Omental fat pad (tissue), 4 donors: Measurements from ENCODE around the gene PCBP3. TPM values are rescaled to one million over a fixed set of nuclear protein-coding genes. Genes with fewer than 3 reads are reported as not detected.

ENCODE experiments used
- ATAC-seq: fragments of 150-250 bp; one replicate; pipeline ENCODE4 v1.9.1; 2016; ENCODE audit warnings: mild to moderate bottlenecking, moderate library complexity; ENCODE audit not compliant: low FRiP score
- DNase-seq: peaks from one replicate; pipeline ENCODE4 v3.0.0-alpha.2; 2019; ENCODE audit warnings: low spot score
- CTCF ChIP-seq, 3 donors: fragments of 450-650 bp; IDR thresholded peaks; one replicate each; pipeline ENCODE4 v1.5.1; 2016 to 2017; ENCODE audit warnings: antibody characterized with exemption in 3 of 3, mild to moderate bottlenecking in 3 of 3, moderate library complexity in 2 of 3
- total RNA-seq, 4 donors: library from RNA; depleted of rRNA; stranded (reverse); fragments of >200 nt; gene quantifications; one replicate each; pipeline ENCODE4 v1.1.0, GENCODE V29; 2016

The PCBP3 gene
- total RNA-seq, 4 donors from 2014 or later = 1.1 to 26.8 (median 14.8) TPM

GRCh38 chr21:45632160-45632559 lies 11.4 kb upstream of the PCBP3 start:
- TF ChIP-seq CTCF (IDR thresholded peaks at IDR 0.05) = no peak
- ATAC-seq (no peak), DNase-seq (no peak)

GRCh38 chr21:45632637-45633251 lies 10.8 kb upstream of the PCBP3 start:
- ATAC-seq (no peak), DNase-seq (no peak)
- TF ChIP-seq CTCF (IDR thresholded peaks at IDR 0.05) = no peak

- TF ChIP-seq CTCF (IDR thresholded peaks at IDR 0.05) = no peak
- DNase-seq (no peak), ATAC-seq (no peak)
Observed at GRCh38 chr21:45634511-45635183, 8.9 kb upstream of the PCBP3 start.

GRCh38 chr21:45635271-45636151 lies 8.0 kb upstream of the PCBP3 start:
- no peak for DNase-seq
- no peak for TF ChIP-seq CTCF (IDR thresholded peaks at IDR 0.05)
- ATAC-seq = no peak

- DNase-seq (no peak), ATAC-seq (no peak)
- TF ChIP-seq CTCF (IDR thresholded peaks at IDR 0.05) = no peak
Observed at GRCh38 chr21:45636459-45636858, 7.1 kb upstream of the PCBP3 start.

GRCh38 chr21:45636951-45637646 lies 6.4 kb upstream of the PCBP3 start:
- no peak for DNase-seq
- no peak for TF ChIP-seq CTCF (IDR thresholded peaks at IDR 0.05)
- ATAC-seq = no peak
